A549 (cell line): ENCODE data around the gene CRYBB2. TPM values are rescaled to one million over a fixed set of nuclear protein-coding genes. Genes with fewer than 3 reads are reported as not detected.
A peak's percentile ranks its signal among the peaks of the same experiment; 100 is the strongest.

Experiments used
- ATAC-seq, 2 experiments: fragments of 200-7000 bp in 1 of 2; fragments of >200 bp in 1 of 2; cut with Nextera tagmentation in 1 of 2; cut with Tn5 transposase in 1 of 2; 3 replicates each; pipeline versions ENCODE4 v1.8.0 to v1.9.1; 2018 to 2020; ENCODE audit warnings: mild to moderate bottlenecking in 1 of 2, moderate library complexity in 1 of 2
- CTCF ChIA-PET: fragments of 300-600 bp; sonication (Branson Sonifier 250); formaldehyde crosslinking; extraction: SDS; loops from one replicate; lab custom pipeline; 2021; ENCODE audit warnings: antibody characterized with exemption, inconsistent platforms; lab: Yijun Ruan, JAX
- POLR2A ChIA-PET: fragments of 350-600 bp; formaldehyde crosslinking; extraction: SDS; loops from one replicate; lab custom pipeline; 2021; ENCODE audit warnings: antibody characterized with exemption, inconsistent platforms; lab: Yijun Ruan, JAX
- DNase-seq, 2 experiments: peaks; one replicate each; pipeline versions ENCODE4 v3.0.0 to v3.0.0-alpha.2; 2011 to 2016; ENCODE audit warnings: low read depth in 1 of 2, low spot score in 1 of 2
- FAIRE-seq: peaks from 2 replicates; lab custom pipeline; 2011; peaks lifted over from hg19 to GRCh38; lab: Jason Lieb, UNC
- H3K27ac ChIP-seq, 2 experiments: fragments of >200 bp; sonication (Bioruptor Twin); formaldehyde crosslinking; 3 replicates each; pipeline ENCODE4 v1.5.1; 2016 to 2017
- H3K4me1 ChIP-seq: fragments of >200 bp; sonication (Bioruptor Twin); formaldehyde crosslinking; 3 replicates; pipeline ENCODE4 v1.6.1; 2016
- H3K4me2 ChIP-seq: fragments of >200 bp; sonication (Bioruptor Twin); formaldehyde crosslinking; 3 replicates; pipeline ENCODE4 v1.6.1; 2016
- H3K4me3 ChIP-seq: fragments of >200 bp; sonication (Bioruptor Twin); formaldehyde crosslinking; 3 replicates; pipeline ENCODE4 v1.5.1; 2016
- H3K9me3 ChIP-seq: fragments of >200 bp; sonication (Bioruptor Twin); formaldehyde crosslinking; 3 replicates; pipeline ENCODE4 v1.6.1; 2016
- CBX8 ChIP-seq: fragments of 200-600 bp; sonication (generic); IDR thresholded peaks from 2 replicates; pipeline ENCODE4 v1.6.1; 2016
- CHD4 ChIP-seq: fragments of 200-600 bp; sonication (generic); IDR thresholded peaks from 2 replicates; pipeline ENCODE4 v1.6.1; 2016; ENCODE audit warnings: antibody characterized with exemption, mild to moderate bottlenecking, borderline replicate concordance
- E2F6 ChIP-seq: IDR thresholded peaks from 2 replicates; pipeline ENCODE4 v1.6.1; 2012; ENCODE audit warnings: low read depth, borderline replicate concordance
- EHF ChIP-seq: fragments of 250-450 bp; sonication (Bioruptor Pico); IDR thresholded peaks from 2 replicates; pipeline ENCODE4 v1.5.0; 2020; ENCODE audit warnings: mild to moderate bottlenecking
- ELK1 ChIP-seq: fragments of 150-350 bp; IDR thresholded peaks from 2 replicates; pipeline ENCODE4 v1.6.1; 2014; ENCODE audit warnings: low read depth, mild to moderate bottlenecking, low read length
- EP300 ChIP-seq, 2 experiments: fragments of >200 bp; sonication (Bioruptor Twin); formaldehyde crosslinking; IDR thresholded peaks; 2 replicates in 1 of 2; 3 replicates in 1 of 2; pipeline ENCODE4 v1.6.1; 2016 to 2017
- ESRRA ChIP-seq: fragments of 150-350 bp; IDR thresholded peaks from 2 replicates; pipeline ENCODE4 v1.6.1; 2014; ENCODE audit warnings: mild to moderate bottlenecking, low read length, borderline replicate concordance
- FOSB ChIP-seq: fragments of 250-450 bp; sonication (Bioruptor Pico); IDR thresholded peaks from 2 replicates; pipeline ENCODE4 v1.5.0; 2020; ENCODE audit warnings: mild to moderate bottlenecking, moderate library complexity
- FOSL2 ChIP-seq, 2 experiments: fragments of 450-650 bp in 1 of 2; fragments of >200 bp in 1 of 2; sonication (Bioruptor Twin) in 1 of 2; formaldehyde crosslinking; IDR thresholded peaks; 2 replicates each; pipeline versions ENCODE4 v1.5.0 to v1.6.1; 2016 to 2020; ENCODE audit warnings: mild to moderate bottlenecking in 1 of 2, moderate library complexity in 1 of 2
- HDAC2 ChIP-seq: fragments of 200-600 bp; sonication (generic); IDR thresholded peaks from 2 replicates; pipeline ENCODE4 v1.6.1; 2016
- HMGXB4 ChIP-seq: fragments of 250-450 bp; sonication (Bioruptor Pico); IDR thresholded peaks from 2 replicates; pipeline ENCODE4 v1.5.0; 2021; ENCODE audit warnings: mild to moderate bottlenecking, moderate library complexity, borderline replicate concordance
- HOXA7 ChIP-seq: fragments of 250-450 bp; sonication (Bioruptor Pico); IDR thresholded peaks from 2 replicates; pipeline ENCODE4 v1.5.0; 2020; ENCODE audit warnings: mild to moderate bottlenecking, moderate library complexity
- MAZ ChIP-seq: fragments of 150-350 bp; IDR thresholded peaks from 2 replicates; pipeline ENCODE4 v1.6.1; 2014; ENCODE audit warnings: antibody characterized with exemption, low read depth, low read length, borderline replicate concordance
- MYC ChIP-seq: IDR thresholded peaks from 2 replicates; pipeline ENCODE4 v1.6.1; 2012; ENCODE audit warnings: mild to moderate bottlenecking, inconsistent platforms, low read length, improper control_type of control experiment, borderline replicate concordance
- NFE2L2 ChIP-seq: fragments of 150-350 bp; conservative IDR thresholded peaks from 2 replicates; pipeline ENCODE4 v1.6.1; 2014; ENCODE audit warnings: low read length
- RAD21 ChIP-seq, 2 experiments: fragments of >200 bp in 1 of 2; sonication (Bioruptor Twin) in 1 of 2; formaldehyde crosslinking in 1 of 2; IDR thresholded peaks in 1 of 2; conservative IDR thresholded peaks in 1 of 2; 2 replicates in 1 of 2; 3 replicates in 1 of 2; pipeline ENCODE4 v1.6.1; 2012 to 2018; ENCODE audit warnings: inconsistent platforms in 1 of 2
- RFX5 ChIP-seq: fragments of 450-650 bp; IDR thresholded peaks from 2 replicates; pipeline ENCODE4 v1.7.1; 2014; ENCODE audit warnings: antibody characterized with exemption, mild to moderate bottlenecking, moderate library complexity
- ZFP36 ChIP-seq: fragments of 450-650 bp; IDR thresholded peaks from 2 replicates; pipeline ENCODE4 v1.6.1; 2014; ENCODE audit warnings: borderline replicate concordance; ENCODE audit not compliant: partially characterized antibody
- WGBS: methylation state at CpG from one replicate; pipeline ENCODE4 v1.1.6; 2017; ENCODE audit errors: missing lambda C conversion rate; 5-methylcytosine and 5-hydroxymethylcytosine counted together
- polyA plus RNA-seq, 4 experiments: library from polyadenylated mRNA; depleted of rRNA in 3 of 4; stranded (reverse); fragments of >200 nt; fragmentation: RNase III in 1 of 4; extraction: RNeasy Plus Mini Kit Qiagen cat#74134 plus additional on column Dnase treatment in 1 of 4; gene quantifications; 2 replicates in 3 of 4; 3 replicates in 1 of 4; pipeline ENCODE4 v1.2.3, GENCODE V29; 2011 to 2017
- TF ChIP-seq, protein P1 (sequence below): fragments of >200 bp; sonication (Bioruptor Twin); formaldehyde crosslinking; IDR thresholded peaks from 3 replicates; pipeline ENCODE4 v1.6.1; 2016
- TF ChIP-seq, protein P2 (sequence below): fragments of >200 bp; sonication (Bioruptor Twin); formaldehyde crosslinking; IDR thresholded peaks from 2 replicates; pipeline ENCODE4 v1.6.1; 2016

CRYBB2 gene
- polyA plus RNA-seq, 2 of the 4 experiments (the other 2 are of a cell fraction) = not detected

GRCh38 chr22:25172153-25172552 lies 47.3 kb upstream of the CRYBB2 start (continued):
- TF ChIP-seq HMGXB4 (no peak), NFE2L2 (no peak), MYC (no peak), RFX5 (no peak), FOSB (no peak), EP300 (IDR thresholded peaks at IDR 0.05) (no peak)
- TF ChIP-seq, all 56 proteins: peak for 3

GRCh38 chr22:25174156-25174887 lies 45.1 kb upstream of the CRYBB2 start:
- FAIRE-seq (no peak), ATAC-seq (no peak), DNase-seq (no peak)
- no peak overlapping the region for H3K4me3 ChIP-seq
- ChIA-PET POLR2A (no interaction called here), CTCF (interaction anchor here (0.8 to 1.6 kb wide), 3 partner anchors 10 to 126 kb away, joined by 3 to 4 read pairs (median 3); no protein-coding TSS in a partner anchor)
- no peak for TF ChIP-seq E2F6
- TF ChIP-seq ZFP36 = peak; percentile 22
- no peak overlapping the region for H3K27ac ChIP-seq
- WGBS = 91% methylated on average over 10 of the region's 13 CpGs
- H3K4me2 ChIP-seq = no peak overlapping the region
- peaks cover 3% of the 10 kb centered on the region for H3K4me1 ChIP-seq
- no peaks in the 10 kb centered on the region; the same call in 2 of the 3 replicates for H3K9me3 ChIP-seq

GRCh38 chr22:25174888-25175411 lies 44.5 kb upstream of the CRYBB2 start:
- DNase-seq (no peak), ATAC-seq (no peak), FAIRE-seq (no peak)
- Histone ChIP-seq H3K4me1 (no peaks in the 10 kb centered on the region), H3K4me2 (no peak overlapping the region), H3K4me3 (no peak overlapping the region), H3K9me3 (no peaks in the 10 kb centered on the region; the same call in 2 of the 3 replicates), H3K27ac (no peak overlapping the region)
- TF ChIP-seq ESRRA = no peak
- TF ChIP-seq, protein P1, sequence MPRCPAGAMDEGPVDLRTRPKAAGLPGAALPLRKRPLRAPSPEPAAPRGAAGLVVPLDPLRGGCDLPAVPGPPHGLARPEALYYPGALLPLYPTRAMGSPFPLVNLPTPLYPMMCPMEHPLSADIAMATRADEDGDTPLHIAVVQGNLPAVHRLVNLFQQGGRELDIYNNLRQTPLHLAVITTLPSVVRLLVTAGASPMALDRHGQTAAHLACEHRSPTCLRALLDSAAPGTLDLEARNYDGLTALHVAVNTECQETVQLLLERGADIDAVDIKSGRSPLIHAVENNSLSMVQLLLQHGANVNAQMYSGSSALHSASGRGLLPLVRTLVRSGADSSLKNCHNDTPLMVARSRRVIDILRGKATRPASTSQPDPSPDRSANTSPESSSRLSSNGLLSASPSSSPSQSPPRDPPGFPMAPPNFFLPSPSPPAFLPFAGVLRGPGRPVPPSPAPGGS = no peak
- TF ChIP-seq HOXA7 = no peak
- no peak for TF ChIP-seq EHF (CRISPR knock-in tag)
- TF ChIP-seq ELK1 = no peak
- TF ChIP-seq HDAC2 = no peak
- TF ChIP-seq CBX8 = no peak
- TF ChIP-seq FOSL2 (IDR thresholded peaks at IDR 0.05) = no peak
- TF ChIP-seq FOSL2 (CRISPR knock-in tag; IDR thresholded peaks at IDR 0.05) = no peak
- TF ChIP-seq MAZ = no peak
- TF ChIP-seq, protein P2, sequence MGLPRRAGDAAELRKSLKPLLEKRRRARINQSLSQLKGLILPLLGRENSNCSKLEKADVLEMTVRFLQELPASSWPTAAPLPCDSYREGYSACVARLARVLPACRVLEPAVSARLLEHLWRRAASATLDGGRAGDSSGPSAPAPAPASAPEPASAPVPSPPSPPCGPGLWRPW = no peak
- no peak for TF ChIP-seq CHD4
- no peak for TF ChIP-seq RAD21 (conservative IDR thresholded peaks at IDR 0.05 in 1 of 2, IDR thresholded peaks at IDR 0.05 in 1 of 2)
- ChIA-PET POLR2A (no interaction called here), CTCF (interaction anchor here (1.6 kb wide), 1 partner anchor 10 kb away, joined by 3 read pairs; no protein-coding TSS in a partner anchor)
- 100% methylated on average over 3 of the region's 6 CpGs for WGBS
